NK-92 treated with Interleukin-12 subunit alpha and Interleukin-12 subunit beta, amount 100 ng/mL, for 24 hours (cell line): Measurements from ENCODE around the gene FAM131A.

Experiments
- DNase-seq: peaks from one replicate; lab custom pipeline; 2025; lab: John Stamatoyannopoulos, UW

FAM131A gene

GRCh38 chr3:184316792-184317191, 20.6 kb upstream of the FAM131A start:
- no peak for DNase-seq

DNA sequence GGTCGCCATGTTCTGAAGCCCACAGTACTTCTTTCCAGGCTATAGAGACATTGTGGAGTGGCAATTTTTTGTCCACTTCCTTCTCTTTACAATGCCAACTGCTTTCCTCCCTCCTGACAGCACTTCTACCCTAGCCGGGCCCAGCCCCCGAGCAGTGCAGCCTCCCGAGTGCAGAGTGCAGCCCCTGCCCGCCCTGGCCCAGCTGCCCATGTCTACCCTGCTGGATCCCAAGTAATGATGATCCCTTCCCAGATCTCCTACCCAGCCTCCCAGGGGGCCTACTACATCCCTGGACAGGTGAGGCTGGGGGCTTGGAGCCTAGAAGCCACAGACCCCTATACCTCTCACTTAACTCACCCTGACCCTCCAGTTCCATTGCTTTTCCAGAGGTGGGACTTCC, 20.2 kb upstream of the FAM131A start:
- DNase-seq = no peak

GRCh38 chr3:184320104-184320445, 17.3 kb upstream of the FAM131A start:
- no peak for DNase-seq

- no peak for DNase-seq
These were observed 15.7 kb upstream of the FAM131A start for GRCh38 chr3:184321666-184322065.

GRCh38 chr3:184322731-184323487, 14.5 kb upstream of the FAM131A start:
- no peak for DNase-seq

DNA sequence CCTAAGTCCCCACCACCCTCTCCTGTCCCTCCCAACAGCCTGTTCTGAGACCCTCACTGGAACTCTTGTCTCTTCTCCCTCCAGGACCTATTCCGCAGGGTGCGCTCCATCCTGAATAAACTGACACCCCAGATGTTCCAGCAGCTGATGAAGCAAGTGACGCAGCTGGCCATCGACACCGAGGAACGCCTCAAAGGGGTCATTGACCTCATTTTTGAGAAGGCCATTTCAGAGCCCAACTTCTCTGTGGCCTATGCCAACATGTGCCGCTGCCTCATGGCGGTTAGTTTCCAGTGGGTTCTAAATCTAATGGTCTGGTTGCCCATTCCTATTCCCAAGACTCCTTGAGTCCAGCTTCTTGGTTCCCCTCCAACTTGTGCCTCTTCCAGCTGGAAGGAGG, 13.7 kb upstream of the FAM131A start:
- no peak for DNase-seq

- no peak for DNase-seq
These were observed 12.1 kb upstream of the FAM131A start for GRCh38 chr3:184325269-184325668.

GRCh38 chr3:184325715-184326369, 11.6 kb upstream of the FAM131A start:
- no peak for DNase-seq

DNA sequence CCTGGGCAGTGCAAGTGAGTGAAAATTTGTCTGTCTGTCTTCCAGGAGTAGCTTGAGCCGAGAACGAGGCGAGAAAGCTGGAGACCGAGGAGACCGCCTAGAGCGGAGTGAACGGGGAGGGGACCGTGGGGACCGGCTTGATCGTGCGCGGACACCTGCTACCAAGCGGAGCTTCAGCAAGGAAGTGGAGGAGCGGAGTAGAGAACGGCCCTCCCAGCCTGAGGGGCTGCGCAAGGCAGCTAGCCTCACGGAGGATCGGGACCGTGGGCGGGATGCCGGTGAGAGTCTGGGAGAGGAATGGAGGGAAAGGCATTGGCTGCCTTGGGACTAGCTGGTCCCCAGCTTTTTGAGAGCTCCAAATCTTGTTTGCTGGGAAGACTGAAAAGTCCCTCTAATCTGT, 10.2 kb upstream of the FAM131A start:
- DNase-seq = no peak

GRCh38 chr3:184328516-184328915, 8.9 kb upstream of the FAM131A start:
- no peak for DNase-seq

DNA sequence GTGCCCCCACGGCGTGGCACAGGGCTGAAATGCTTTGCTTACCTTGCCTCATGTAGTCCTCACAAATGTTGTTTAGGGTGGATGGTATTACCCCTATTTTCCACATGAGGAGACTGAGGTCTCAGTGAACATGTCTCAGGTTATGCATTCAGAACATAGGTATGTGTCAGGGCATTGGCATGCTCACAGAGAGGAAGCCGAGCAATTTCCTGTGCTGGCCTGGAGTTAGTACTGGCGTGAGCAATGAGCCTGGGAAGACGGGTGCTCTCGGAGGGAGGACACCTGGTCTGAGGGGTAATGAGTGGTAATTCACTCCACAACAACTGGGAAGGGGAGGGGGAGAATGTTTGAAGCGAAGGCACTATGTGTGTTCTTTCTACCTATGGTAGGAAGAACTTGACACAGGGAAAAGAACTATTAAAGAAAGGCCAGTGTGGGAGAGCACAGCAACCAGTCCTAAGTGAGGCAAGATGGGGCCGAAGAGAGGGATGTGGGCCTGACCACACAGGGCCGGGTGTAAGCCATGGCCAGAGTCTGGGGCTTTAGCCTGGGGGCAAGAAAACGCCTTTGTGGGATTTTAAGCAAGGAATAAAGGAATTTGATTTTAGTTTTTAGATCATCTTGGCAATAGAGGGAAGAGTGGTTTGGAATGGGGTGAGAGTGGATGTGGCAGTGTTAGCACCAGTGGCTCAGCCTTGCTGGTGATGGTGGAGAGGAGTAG, 4.9 kb upstream of the FAM131A start:
- no peak for DNase-seq

DNA sequence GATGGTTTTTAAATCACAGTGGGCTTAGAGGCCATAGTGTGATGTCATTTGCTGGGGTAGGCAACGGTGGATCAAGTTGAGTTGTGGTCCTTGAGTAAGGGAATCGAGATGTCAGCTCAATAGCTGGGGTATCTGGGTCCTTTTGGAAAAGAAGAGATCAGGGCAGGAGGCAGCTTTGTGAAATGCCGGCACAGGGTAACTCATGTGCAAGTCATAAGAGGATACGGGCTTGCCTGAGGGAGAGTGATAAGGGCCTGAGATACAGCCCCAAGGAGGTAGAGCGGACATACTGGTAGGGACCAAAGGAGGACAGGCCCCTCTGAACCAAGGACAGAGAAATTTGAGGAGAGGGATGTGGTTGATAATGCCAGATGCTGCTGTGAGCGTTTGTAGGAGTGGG, 4.2 kb upstream of the FAM131A start:
- no peak for DNase-seq

DNA sequence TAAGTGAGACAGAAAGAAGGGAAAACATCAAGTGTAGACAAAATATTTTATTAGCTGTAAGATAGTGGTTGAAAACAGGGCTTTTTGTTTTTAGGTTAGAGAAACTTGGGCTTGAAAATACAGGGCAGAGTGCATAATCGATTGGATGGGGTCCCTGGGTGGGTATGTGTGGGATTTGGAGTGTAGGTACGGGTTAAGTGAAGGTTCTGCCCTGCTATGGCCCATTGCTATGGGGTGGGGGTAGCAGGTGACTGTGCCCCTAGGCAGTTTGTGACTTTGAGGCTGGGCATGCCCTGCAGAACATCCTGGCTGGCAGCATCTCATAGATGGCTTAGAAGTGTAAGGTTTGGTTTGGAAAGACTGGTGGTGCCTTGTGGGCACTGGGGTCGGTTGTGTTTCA, 3.7 kb upstream of the FAM131A start:
- no peak for DNase-seq

GRCh38 chr3:184334470-184335158, 2.8 kb upstream of the FAM131A start:
- DNase-seq = peak; percentile 23

DNA sequence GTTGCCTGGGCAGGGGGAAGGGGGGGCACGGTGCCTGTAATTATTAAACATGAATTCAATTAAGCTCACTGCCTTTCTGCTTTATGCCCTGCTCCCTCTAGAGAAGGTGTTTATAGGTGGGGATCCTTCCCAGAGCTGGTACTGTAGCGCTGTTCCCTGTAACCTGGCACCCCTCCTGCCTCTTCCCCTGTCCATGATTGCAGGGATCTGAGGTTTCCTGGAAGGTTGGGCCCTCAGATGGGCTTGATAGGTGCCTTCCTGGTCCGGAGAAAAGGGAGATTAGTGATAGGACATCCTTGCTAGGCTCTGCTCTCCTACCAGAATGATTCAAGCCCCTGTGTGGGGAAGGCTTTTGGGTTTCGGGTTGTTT, 2.1 kb upstream of the FAM131A start:
- no peak for DNase-seq

DNA sequence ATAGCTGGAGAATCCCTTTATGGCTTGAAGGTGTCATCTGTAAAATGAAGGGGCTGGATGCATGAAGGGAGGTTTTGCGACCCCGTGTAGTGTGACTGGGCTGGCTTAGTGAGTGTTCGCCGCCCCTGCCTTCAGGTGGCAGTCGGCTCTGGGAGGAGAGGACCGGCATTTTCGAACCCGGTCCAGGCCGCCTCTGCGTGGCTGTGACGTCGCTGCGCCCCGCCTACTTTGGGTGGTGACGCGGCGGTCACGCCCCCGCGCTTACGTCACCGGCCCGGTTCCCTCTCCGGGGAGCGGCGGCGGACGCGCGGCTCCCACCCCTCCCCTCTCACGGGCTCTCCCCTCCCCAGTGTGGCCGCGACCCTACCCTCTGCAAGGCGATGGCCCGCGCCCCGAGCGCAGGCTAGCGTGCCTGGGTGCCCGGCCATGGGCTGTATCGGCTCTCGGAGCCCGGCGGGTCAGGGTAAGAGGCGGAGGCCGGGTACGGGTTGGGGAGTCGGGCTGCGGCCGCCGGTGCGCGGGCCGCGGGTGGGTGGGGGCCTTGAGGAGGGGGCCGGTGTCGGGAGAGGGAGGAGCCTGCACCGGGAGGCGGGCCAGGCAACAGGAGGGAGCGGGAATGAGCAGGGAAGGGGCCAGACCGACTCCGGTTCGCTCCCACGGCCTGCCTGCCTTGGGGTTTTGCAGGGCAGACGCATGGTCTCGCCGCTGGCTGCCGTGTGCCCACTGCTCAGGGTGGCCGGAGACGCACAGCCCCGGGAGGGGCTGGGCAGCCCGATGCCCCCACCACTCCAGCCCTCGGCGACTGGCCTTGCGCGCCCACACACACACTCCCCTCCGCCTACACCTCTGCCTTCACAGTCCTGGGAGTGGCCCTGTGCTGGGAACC, 1.5 kb upstream of the FAM131A start:
- no peak for DNase-seq

DNA sequence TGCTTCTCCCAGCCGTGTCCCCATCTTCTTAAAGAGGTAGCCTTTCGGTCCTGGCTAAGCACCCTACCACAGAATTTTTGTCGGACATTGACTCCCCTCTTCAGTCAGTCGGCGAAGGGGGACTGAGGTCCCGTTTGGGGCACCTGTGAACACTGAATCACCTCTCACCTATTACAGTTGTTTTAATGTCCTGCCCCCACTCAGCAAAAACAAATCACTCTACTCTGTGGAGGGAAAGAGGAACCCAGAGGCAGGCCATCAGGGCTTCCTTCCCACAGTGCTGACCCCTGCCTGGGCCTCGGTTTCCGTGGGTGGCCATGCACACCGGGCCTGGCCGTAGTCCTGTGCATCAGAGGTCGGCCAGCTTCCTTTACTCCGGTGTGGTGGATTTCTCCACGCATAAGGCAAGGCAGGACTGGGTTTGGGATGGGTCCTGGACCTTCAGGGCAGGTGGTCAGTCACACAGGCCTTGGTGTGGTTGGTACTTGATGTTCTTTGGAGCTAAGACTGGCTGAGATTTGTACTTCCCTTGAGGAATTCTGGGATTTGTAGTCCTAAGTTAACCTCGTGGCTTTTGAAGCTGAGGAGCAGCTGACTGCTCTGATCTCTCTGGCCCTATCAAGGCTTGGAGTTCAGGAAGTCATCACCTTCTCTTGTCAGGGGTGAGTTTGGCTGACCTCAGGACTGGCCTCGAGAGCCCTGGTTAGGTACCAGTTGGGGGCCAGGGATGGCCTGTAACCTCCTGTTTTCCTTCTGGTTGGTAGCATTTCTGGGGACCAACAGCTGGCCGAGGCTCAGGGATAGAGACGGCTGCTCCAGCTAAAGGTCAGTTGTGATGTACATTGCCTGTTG, 627 bp upstream of the FAM131A start:
- DNase-seq = no peak

DNA sequence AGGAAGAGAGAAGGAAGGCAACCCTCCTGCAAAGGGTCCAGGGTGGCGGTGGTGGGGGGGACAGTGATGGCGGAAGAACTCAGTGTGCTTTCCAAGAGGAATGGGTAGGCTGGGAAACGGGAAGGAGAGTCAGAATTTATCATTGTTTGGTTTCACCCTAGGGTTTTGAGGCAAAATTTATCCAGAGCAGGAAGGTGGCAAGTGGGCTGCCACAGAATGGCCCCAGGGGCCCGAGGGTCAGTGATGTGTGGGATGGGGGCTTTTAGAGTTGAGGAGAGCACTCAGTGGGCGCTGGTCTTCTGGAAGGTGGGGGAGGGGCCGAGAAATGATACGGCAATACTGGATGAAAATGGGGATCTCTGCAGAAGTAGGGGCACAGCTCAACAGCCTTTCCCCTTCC, 581 bp downstream of the FAM131A start:
- no peak for DNase-seq

DNA sequence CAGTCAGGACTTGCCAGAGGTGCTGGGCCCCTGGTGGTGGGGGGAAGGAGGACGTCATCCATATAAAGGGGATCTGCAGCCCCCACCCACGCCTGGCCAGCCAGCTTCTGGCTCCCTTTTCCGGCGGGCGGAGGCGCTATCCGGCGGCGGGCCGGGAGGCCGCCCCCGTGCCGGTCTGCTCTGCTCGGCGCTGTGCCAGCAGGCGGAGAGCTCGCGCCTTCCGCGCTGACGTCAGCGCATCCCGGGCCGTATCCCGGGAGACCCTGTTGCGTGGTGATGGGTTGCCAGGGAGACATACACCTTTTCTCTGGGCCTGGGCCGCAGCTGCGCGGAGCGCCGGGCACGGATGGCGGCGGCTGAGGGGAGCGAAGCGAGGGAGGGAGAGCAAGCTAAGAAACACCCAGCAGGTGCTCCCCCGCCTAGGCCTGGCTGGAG, 1.1 kb downstream of the FAM131A start:
- DNase-seq = no peak

DNA sequence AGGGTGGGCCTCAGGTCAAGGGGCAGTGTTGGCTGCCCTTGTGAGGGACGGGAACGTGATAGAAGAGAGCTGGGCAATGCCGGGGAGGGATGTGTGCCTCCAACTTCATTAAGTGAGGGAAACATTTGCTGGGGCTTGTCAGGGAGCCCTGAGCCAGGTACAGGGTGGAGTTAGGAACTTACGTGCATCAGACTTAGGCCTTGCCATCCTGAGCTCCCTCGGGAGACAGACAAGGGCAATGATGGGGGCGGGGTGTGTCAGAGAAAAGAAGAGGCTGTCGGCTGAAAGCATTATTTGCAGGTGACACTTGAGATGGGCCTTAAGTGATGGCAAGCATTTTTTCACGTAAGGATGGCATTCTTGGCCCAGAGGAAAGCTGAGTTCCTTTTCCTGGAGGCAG, 1.6 kb downstream of the FAM131A start:
- DNase-seq = no peak
